ENCODE measurements around the gene TOMM40L. TPM values are rescaled to one million over a fixed set of nuclear protein-coding genes. Genes with fewer than 3 reads are reported as not detected.
"Not testable (repeated sequence)": the region's sequence is repeated elsewhere in the genome, so short reads cannot be mapped to it uniquely, and the experiment has no call there.

The TOMM40L gene
- total and polyA plus RNA-seq, 9 donors: 8.7 to 11.0 (median 9.6) TPM

DNA sequence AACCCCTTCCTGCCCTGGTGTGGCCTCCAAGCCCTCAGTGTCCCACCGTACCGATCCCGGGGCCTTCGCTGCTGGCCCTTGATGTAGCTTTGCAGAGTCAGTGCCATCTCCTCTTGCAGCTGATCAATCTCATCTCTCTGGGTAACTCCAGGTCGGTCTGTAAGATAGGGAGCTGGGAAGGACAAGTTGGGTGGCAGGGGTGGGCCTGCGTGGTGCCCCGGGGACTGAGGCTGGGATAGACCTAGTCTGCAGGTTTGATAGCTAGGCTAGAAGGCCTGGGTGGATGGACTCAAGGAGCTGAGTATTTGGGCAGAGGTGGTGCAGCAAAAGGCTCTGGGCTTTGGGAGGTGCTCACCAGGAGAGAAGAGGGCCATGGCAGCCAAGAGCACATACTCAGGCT, 4.9 kb downstream of the TOMM40L start:
- H3K4me1 ChIP-seq (ENCODE audit: control insufficient read depth, insufficient read depth, low read length): peaks cover 20% of the 10 kb centered on the region
- peaks cover 22% of the 10 kb centered on the region for H3K36me3 ChIP-seq (ENCODE audit: control insufficient read depth, insufficient read depth, low read length)
- no peaks in the 10 kb centered on the region for H3K9me3 ChIP-seq (replicated peaks; ENCODE audit: control insufficient read depth, low read depth, low read length)
- H3K27ac ChIP-seq (ENCODE audit: low read length): no peak overlapping the region
- WGBS (ENCODE audit: insufficient coverage): 91% methylated on average over 7 of the region's 7 CpGs
- no peak for DNase-seq
- H3K4me3 ChIP-seq (ENCODE audit: low read length): no peak overlapping the region
- H3K27me3 ChIP-seq (ENCODE audit: control insufficient read depth, insufficient read depth, low read length): no peaks in the 10 kb centered on the region

GRCh38 chr1:161233102-161233501, 7.2 kb downstream of the TOMM40L start:
- Histone ChIP-seq H3K27me3 (ENCODE audit: control insufficient read depth, insufficient read depth, low read length) (peaks cover 4% of the 10 kb centered on the region), H3K4me3 (ENCODE audit: low read length) (no peak overlapping the region), H3K27ac (ENCODE audit: low read length) (no peak overlapping the region), H3K4me1 (ENCODE audit: control insufficient read depth, insufficient read depth, low read length) (no peaks in the 10 kb centered on the region), H3K9me3 (replicated peaks; ENCODE audit: control insufficient read depth, low read depth, low read length) (no peaks in the 10 kb centered on the region), H3K36me3 (ENCODE audit: control insufficient read depth, insufficient read depth, low read length) (peaks cover 20% of the 10 kb centered on the region)
- DNase-seq: no peak
- WGBS (ENCODE audit: insufficient coverage): 94% methylated on average over 6 of the region's 9 CpGs

GRCh38 chr1:161235957-161236775, 10.3 kb downstream of the TOMM40L start:
- WGBS (ENCODE audit: insufficient coverage): 67% methylated on average over 3 of the region's 5 CpGs
- Histone ChIP-seq H3K27ac (ENCODE audit: low read length) (no peak overlapping the region), H3K4me3 (ENCODE audit: low read length) (no peak overlapping the region), H3K27me3 (ENCODE audit: control insufficient read depth, insufficient read depth, low read length) (peaks cover 4% of the 10 kb centered on the region), H3K9me3 (replicated peaks; ENCODE audit: control insufficient read depth, low read depth, low read length) (no peaks in the 10 kb centered on the region), H3K4me1 (ENCODE audit: control insufficient read depth, insufficient read depth, low read length) (no peaks in the 10 kb centered on the region), H3K36me3 (ENCODE audit: control insufficient read depth, insufficient read depth, low read length) (no peaks in the 10 kb centered on the region)
- no peak for DNase-seq

GRCh38 chr1:161238039-161238473, 12.2 kb downstream of the TOMM40L start, which contains the start of gene NR1I3:
NR1I3 (minus strand) TSS chr1:161238203; CDS start chr1:161236565, 1,638 bp downstream.
- no peak for DNase-seq
- Histone ChIP-seq H3K27ac (ENCODE audit: low read length) (no peak within 1 kb of the TSS), H3K36me3 (ENCODE audit: control insufficient read depth, insufficient read depth, low read length) (no peaks in the 10 kb centered on the region), H3K9me3 (replicated peaks; ENCODE audit: control insufficient read depth, low read depth, low read length) (no peaks in the 10 kb centered on the region), H3K27me3 (ENCODE audit: control insufficient read depth, insufficient read depth, low read length) (peaks cover 4% of the 10 kb centered on the region), H3K4me1 (ENCODE audit: control insufficient read depth, insufficient read depth, low read length) (no peaks in the 10 kb centered on the region), H3K4me3 (ENCODE audit: low read length) (no peak within 1 kb of the TSS)
- 47% methylated on average over 3 of the region's 4 CpGs for WGBS (ENCODE audit: insufficient coverage)

- no peak overlapping the region for H3K4me3 ChIP-seq (ENCODE audit: low read length)
- no CpG with 5 or more reads among the region's 3 CpGs for WGBS (ENCODE audit: insufficient coverage)
- H3K4me1 ChIP-seq (ENCODE audit: control insufficient read depth, insufficient read depth, low read length): no peaks in the 10 kb centered on the region
- no peak for DNase-seq
- no peaks in the 10 kb centered on the region for H3K27me3 ChIP-seq (ENCODE audit: control insufficient read depth, insufficient read depth, low read length)
- H3K9me3 ChIP-seq (replicated peaks; ENCODE audit: control insufficient read depth, low read depth, low read length): no peaks in the 10 kb centered on the region
- H3K36me3 ChIP-seq (ENCODE audit: control insufficient read depth, insufficient read depth, low read length): no peaks in the 10 kb centered on the region
- H3K27ac ChIP-seq (ENCODE audit: low read length): no peak overlapping the region
These were observed 15.8 kb downstream of the TOMM40L start for GRCh38 chr1:161241682-161242081.

- Histone ChIP-seq H3K27ac (ENCODE audit: low read length) (no peak overlapping the region), H3K4me3 (ENCODE audit: low read length) (no peak overlapping the region), H3K9me3 (replicated peaks; ENCODE audit: control insufficient read depth, low read depth, low read length) (no peaks in the 10 kb centered on the region), H3K27me3 (ENCODE audit: control insufficient read depth, insufficient read depth, low read length) (no peaks in the 10 kb centered on the region), H3K36me3 (ENCODE audit: control insufficient read depth, insufficient read depth, low read length) (no peaks in the 10 kb centered on the region), H3K4me1 (ENCODE audit: control insufficient read depth, insufficient read depth, low read length) (no peaks in the 10 kb centered on the region)
- no peak for DNase-seq
- 67% methylated on average over 2 of the region's 2 CpGs for WGBS (ENCODE audit: insufficient coverage)
These were observed 16.5 kb downstream of the TOMM40L start for GRCh38 chr1:161242313-161242712.

DNA sequence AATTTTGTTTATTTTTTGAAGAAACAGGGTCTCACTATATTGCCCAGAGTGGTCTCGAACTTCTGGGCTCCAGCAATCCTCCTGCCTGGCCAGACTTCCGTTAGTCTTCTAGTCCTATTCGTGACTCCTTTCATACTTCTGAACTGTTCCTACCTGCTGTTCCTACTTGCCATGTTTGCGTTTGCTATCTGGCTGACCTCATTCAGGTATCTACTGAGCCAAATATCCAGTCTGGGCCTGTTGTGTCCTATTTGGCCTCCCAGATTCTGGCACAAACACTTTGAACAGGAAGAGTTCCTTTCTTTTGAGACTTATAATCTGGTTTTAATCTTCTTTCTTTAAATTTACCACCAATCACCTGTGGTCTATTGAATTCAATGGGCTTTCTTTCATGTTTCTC, 19.0 kb downstream of the TOMM40L start:
- H3K4me3 ChIP-seq (ENCODE audit: low read length): no peak overlapping the region
- WGBS (ENCODE audit: insufficient coverage): 85% methylated on average over 4 of the region's 4 CpGs
- no peaks in the 10 kb centered on the region for H3K9me3 ChIP-seq (replicated peaks; ENCODE audit: control insufficient read depth, low read depth, low read length)
- DNase-seq: no peak
- H3K27ac ChIP-seq (ENCODE audit: low read length): no peak overlapping the region
- H3K36me3 ChIP-seq (ENCODE audit: control insufficient read depth, insufficient read depth, low read length): no peaks in the 10 kb centered on the region
- H3K4me1 ChIP-seq (ENCODE audit: control insufficient read depth, insufficient read depth, low read length): no peaks in the 10 kb centered on the region
- no peaks in the 10 kb centered on the region for H3K27me3 ChIP-seq (ENCODE audit: control insufficient read depth, insufficient read depth, low read length)

DNA sequence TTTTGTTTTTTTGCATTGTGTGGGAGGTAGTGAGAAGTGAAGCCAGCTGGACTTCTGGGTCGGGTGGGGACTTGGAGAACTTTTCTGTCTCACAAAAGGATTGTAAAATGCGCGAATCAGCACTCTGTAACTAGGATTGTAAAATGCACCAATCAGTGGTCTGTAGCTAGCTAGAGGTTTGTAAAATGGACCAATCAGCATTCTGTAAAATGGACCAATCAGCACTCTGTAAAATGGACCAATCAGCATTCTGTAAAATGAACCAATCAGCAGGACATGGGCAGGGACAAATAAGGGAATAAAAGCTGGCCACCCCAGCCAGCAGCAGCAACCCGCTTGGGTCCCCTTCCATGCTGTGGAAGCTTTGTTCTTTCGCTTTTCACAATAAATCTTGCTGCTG, 24.2 kb downstream of the TOMM40L start:
- H3K27me3 ChIP-seq (ENCODE audit: control insufficient read depth, insufficient read depth, low read length); H3K36me3 ChIP-seq (ENCODE audit: control insufficient read depth, insufficient read depth, low read length); H3K27ac ChIP-seq (ENCODE audit: low read length); H3K4me3 ChIP-seq (ENCODE audit: low read length); H3K4me1 ChIP-seq (ENCODE audit: control insufficient read depth, insufficient read depth, low read length); DNase-seq; H3K9me3 ChIP-seq (replicated peaks; ENCODE audit: control insufficient read depth, low read depth, low read length): not testable (repeated sequence)
- 70% methylated on average over 3 of the region's 5 CpGs for WGBS (ENCODE audit: insufficient coverage)

DNA sequence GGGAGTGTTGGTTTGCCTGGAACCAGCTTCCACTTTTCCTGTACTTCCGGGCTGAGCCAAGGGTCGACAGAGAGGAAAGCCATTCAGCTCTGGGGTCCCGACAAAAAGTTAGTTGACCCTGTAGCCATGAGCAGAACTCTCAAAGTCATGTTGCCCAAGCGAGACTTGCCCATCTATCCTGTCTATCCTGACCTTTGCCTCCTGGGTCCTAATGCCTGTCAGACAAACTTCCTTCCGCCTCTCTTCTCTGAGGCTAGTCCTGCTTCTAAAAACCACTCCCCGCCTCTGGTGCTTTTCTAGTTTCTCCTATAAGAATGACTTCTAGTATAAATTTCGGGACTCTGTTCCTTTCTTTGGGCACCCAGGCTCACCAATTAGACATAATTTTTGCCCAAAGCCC, 25.0 kb downstream of the TOMM40L start:
- no peaks in the 10 kb centered on the region for H3K27me3 ChIP-seq (ENCODE audit: control insufficient read depth, insufficient read depth, low read length)
- no peak overlapping the region for H3K27ac ChIP-seq (ENCODE audit: low read length)
- H3K4me3 ChIP-seq (ENCODE audit: low read length): no peak overlapping the region
- WGBS (ENCODE audit: insufficient coverage): 72% methylated on average over 5 of the region's 7 CpGs
- no peak for DNase-seq
- H3K36me3 ChIP-seq (ENCODE audit: control insufficient read depth, insufficient read depth, low read length): no peaks in the 10 kb centered on the region
- no peaks in the 10 kb centered on the region for H3K9me3 ChIP-seq (replicated peaks; ENCODE audit: control insufficient read depth, low read depth, low read length)
- no peaks in the 10 kb centered on the region for H3K4me1 ChIP-seq (ENCODE audit: control insufficient read depth, insufficient read depth, low read length)

- no peak for DNase-seq
- Histone ChIP-seq H3K27ac (ENCODE audit: low read length) (no peak overlapping the region), H3K9me3 (replicated peaks; ENCODE audit: control insufficient read depth, low read depth, low read length) (no peaks in the 10 kb centered on the region), H3K36me3 (ENCODE audit: control insufficient read depth, insufficient read depth, low read length) (no peaks in the 10 kb centered on the region), H3K4me3 (ENCODE audit: low read length) (no peak overlapping the region), H3K27me3 (ENCODE audit: control insufficient read depth, insufficient read depth, low read length) (no peaks in the 10 kb centered on the region), H3K4me1 (ENCODE audit: control insufficient read depth, insufficient read depth, low read length) (no peaks in the 10 kb centered on the region)
- 69% methylated on average over 3 of the region's 8 CpGs for WGBS (ENCODE audit: insufficient coverage)
These were observed 25.7 kb downstream of the TOMM40L start for GRCh38 chr1:161251579-161251978.

Measured in muscle of leg (tissue), 11 donors.